ENCODE data around the gene CYP11A1. TPM values are rescaled to one million over a fixed set of nuclear protein-coding genes. Genes with fewer than 3 reads are reported as not detected.

CYP11A1 gene
- total RNA-seq, 1 donor: 0.90 TPM

DNA sequence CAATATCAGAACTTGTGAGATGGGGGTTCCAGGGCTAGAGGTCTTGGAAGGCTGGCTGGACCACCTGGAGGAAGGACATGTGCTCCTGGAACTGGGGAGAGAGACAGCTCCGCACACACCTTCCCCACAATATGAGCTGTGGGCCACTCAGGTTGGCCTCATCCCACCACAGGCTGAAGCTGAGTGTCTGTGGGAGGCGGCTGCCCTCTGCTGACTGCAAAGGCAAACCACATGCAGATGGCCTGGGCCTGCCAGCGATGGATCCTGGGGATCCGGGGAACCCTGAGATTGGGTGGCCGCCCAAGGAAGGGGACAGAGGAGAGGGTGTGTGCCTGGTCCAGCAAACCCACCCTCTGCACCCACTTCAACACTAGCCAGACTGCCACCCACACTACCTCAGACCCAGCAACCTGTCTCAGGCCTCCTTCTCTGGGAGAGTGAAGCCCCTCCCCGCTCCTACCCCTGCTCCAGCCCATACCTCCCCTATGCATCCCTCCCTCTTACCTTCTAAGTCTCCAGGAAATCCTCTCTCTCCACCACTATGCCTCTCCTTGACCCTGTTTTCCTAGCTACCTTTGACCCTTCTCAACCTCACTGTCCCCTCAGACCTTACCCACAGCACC lies 44.8 kb downstream of the CYP11A1 start:
- TF ChIP-seq, protein P1, sequence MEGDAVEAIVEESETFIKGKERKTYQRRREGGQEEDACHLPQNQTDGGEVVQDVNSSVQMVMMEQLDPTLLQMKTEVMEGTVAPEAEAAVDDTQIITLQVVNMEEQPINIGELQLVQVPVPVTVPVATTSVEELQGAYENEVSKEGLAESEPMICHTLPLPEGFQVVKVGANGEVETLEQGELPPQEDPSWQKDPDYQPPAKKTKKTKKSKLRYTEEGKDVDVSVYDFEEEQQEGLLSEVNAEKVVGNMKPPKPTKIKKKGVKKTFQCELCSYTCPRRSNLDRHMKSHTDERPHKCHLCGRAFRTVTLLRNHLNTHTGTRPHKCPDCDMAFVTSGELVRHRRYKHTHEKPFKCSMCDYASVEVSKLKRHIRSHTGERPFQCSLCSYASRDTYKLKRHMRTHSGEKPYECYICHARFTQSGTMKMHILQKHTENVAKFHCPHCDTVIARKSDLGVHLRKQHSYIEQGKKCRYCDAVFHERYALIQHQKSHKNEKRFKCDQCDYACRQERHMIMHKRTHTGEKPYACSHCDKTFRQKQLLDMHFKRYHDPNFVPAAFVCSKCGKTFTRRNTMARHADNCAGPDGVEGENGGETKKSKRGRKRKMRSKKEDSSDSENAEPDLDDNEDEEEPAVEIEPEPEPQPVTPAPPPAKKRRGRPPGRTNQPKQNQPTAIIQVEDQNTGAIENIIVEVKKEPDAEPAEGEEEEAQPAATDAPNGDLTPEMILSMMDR (IDR thresholded peaks at IDR 0.05; ENCODE audit: insufficient read depth, low read length): peak; percentile 95
- peak; percentile 68 for DNase-seq (ENCODE audit: low read depth)

DNA sequence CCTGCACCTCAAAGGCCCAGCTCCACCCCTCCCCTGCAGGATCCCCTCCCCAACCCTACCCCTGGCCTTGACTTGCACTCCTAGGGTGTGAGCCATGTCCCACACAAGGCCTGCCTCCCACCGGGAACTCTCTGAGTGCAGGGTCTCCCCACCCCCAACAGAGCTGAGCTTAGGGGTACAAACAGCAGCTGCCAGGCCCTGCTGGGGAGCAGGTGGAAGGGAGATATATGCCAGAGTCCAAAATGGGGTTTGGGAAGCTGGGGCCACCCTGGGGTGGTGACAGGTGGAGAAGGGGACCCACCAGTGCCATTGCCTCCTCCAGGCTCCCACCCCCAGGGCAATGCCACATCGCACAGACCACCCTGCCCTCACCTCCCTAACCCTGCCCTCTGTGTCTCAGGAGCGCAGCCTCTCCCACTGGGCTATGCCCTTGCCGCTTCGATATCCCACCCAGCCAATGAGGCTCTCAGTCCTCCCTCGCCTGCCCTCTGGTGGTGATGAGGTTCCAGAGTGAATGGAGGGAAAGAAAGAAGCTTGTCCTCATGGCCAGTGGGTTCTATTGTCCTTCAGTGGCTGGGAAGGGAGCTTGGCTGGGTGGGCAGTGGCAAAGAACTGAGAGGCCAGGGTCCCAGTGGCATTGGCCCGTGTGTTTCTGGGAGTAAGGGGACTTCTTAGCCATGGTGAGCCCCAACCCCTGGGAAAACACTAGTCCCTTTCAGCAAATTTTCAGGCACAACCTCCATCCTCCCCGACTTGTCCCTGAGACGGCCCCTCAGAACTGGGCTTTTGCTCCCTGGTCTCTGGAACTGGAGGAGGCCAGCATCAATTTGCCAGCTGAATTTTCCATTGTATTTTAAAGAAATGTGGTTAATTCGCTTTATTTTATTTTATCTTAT lies 46.8 kb downstream of the CYP11A1 start:
- no peak overlapping the region for H3K4me3 ChIP-seq (ENCODE audit: low read depth, low read length)
- peak; percentile 61 for DNase-seq (ENCODE audit: low read depth)
- TF ChIP-seq, protein P1 (IDR thresholded peaks at IDR 0.05; ENCODE audit: insufficient read depth, low read length): peak; percentile 78

More for the DNA sequence above, 44.8 kb downstream of the CYP11A1 start:
- H3K4me3 ChIP-seq (ENCODE audit: low read depth, low read length): no peak overlapping the region

DNA sequence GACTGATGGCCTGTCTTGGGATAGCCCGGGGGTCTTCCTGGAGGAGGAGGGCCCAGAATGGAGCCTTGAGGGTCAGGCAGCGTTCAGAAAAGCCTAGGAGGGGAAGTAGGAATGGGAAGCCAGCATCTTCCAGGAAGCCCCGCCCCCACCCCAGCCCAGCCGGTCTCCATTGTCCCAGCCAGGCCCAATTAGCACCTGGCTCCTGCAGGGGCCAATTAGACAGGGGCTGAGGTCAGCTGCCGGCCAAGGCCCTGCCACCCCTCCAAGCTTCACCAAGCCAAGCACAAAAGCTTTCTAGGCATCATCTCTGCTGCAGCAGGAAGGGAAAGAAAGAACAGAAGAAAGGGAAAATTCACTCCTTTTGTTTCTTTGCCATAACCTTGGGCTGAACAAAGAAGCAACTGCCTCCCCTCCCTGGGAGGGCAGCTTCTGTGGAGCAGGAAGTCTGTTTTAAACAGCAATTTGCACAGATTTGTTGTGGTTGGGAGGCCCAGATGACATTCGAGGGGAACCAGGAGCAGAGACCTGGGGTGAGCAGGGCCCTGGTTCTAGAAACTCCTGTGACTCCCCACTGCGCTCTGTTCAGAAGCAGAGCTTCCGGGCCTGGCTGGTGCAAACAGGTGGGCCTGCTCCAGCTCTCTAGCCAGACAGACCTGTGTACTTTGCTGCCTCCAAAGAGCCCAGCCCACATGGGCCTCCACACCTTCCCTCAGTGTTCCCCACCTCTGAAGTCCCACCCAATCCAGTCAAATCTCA lies 47.7 kb downstream of the CYP11A1 start:
- no peak overlapping the region for H3K4me3 ChIP-seq (ENCODE audit: low read depth, low read length)
- TF ChIP-seq, protein P1 (IDR thresholded peaks at IDR 0.05; ENCODE audit: insufficient read depth, low read length): no peak
- DNase-seq (ENCODE audit: low read depth): no peak

DNA sequence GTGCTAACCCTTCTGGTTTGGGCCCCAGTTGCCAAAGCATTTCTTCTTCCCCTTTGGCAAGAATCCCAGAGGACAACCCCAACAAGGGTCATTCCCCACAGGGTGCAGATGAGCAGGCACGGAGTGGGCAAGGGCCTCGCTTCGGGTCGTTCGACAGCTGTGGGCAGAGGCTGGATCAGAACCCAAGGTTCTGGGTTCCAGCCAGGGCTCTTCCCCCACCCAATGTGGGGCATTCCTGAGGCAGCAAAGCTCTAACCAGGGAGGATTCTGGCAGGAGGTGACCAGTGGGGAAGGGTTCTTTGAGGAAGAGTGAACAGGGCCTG lies 48.3 kb downstream of the CYP11A1 start:
- TF ChIP-seq, protein P1 (IDR thresholded peaks at IDR 0.05; ENCODE audit: insufficient read depth, low read length): no peak
- DNase-seq (ENCODE audit: low read depth): no peak
- H3K4me3 ChIP-seq (ENCODE audit: low read depth, low read length): no peak overlapping the region

DNA sequence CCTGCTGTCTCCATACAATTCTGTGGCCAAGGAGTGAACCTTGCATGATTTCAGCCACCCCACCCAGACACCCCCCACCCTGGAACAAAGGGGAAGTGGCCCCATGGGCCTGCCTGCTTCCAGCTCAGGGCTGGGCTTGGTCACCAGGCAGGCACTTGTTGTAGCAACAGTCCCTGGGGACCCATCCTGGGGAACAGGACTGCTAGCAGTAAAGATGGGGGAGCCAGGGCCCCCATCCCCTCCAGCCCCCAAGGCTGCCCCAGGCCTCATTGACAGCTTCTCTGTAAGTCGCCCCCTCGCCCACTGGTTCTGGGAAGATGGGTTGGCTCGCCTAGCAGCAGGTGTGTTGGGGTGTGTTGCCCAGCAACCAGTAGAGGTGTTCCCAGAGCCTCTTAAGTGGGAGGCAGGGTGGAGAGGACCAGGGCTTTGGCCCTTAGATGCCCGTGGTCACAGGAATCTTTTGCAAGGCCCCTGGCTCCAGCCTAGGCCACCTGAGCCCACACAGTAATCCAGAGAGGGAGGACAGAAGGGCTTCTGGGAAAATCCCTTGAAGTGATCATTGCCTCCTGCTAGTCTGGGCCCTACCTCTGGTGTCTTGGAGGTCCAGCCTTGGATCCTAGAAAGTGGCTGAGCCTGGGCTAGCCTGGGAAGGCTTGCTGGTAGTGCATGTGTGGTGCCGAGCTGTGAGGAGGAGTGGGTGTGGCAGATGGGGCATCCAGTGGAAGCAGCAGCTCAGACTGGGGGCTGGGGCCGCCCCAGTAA lies 48.9 kb downstream of the CYP11A1 start:
- DNase-seq (ENCODE audit: low read depth): peak; percentile 30
- H3K4me3 ChIP-seq (ENCODE audit: low read depth, low read length): no peak overlapping the region
- TF ChIP-seq, protein P1 (IDR thresholded peaks at IDR 0.05; ENCODE audit: insufficient read depth, low read length): no peak

DNA sequence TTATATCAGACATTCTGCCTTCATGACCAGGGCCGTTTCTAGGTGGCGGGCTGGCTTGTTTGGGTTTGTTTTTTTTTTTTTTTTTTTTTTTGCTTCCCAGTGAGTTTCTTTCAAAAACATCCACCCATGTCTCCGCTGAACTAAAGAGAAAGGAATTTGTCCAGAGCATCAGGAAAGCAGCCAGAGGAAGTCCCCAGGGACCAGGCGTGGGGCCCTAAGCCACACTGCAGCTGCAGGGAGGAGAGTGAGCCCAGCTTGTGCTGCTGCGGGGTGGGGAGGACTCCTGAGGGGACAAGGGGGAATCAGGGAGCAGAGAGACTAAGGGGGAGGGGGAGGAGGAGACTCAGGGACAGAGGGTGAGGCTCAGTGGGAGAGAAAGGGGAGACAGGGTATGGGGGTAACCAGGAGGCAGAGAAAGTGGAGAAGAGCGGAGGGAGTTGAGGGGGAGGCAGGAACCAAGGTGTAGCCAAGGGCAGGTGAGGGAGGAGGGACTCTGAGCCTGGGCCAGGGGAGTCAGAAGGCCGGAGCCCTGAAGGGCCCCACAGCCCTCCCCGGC lies 49.5 kb downstream of the CYP11A1 start:
- peak; percentile 98 for DNase-seq (ENCODE audit: low read depth)
- TF ChIP-seq, protein P1 (IDR thresholded peaks at IDR 0.05; ENCODE audit: insufficient read depth, low read length): no peak
- H3K4me3 ChIP-seq (ENCODE audit: low read depth, low read length): no peak overlapping the region
